ENCODE measurements around the gene MAB21L1. TPM values are rescaled to one million over a fixed set of nuclear protein-coding genes. Genes with fewer than 3 reads are reported as not detected.

The MAB21L1 gene
- not detected for polyA plus RNA-seq (2013, experiment 1 of 2)
- not detected for polyA plus RNA-seq (2013, experiment 2 of 2)

DNA sequence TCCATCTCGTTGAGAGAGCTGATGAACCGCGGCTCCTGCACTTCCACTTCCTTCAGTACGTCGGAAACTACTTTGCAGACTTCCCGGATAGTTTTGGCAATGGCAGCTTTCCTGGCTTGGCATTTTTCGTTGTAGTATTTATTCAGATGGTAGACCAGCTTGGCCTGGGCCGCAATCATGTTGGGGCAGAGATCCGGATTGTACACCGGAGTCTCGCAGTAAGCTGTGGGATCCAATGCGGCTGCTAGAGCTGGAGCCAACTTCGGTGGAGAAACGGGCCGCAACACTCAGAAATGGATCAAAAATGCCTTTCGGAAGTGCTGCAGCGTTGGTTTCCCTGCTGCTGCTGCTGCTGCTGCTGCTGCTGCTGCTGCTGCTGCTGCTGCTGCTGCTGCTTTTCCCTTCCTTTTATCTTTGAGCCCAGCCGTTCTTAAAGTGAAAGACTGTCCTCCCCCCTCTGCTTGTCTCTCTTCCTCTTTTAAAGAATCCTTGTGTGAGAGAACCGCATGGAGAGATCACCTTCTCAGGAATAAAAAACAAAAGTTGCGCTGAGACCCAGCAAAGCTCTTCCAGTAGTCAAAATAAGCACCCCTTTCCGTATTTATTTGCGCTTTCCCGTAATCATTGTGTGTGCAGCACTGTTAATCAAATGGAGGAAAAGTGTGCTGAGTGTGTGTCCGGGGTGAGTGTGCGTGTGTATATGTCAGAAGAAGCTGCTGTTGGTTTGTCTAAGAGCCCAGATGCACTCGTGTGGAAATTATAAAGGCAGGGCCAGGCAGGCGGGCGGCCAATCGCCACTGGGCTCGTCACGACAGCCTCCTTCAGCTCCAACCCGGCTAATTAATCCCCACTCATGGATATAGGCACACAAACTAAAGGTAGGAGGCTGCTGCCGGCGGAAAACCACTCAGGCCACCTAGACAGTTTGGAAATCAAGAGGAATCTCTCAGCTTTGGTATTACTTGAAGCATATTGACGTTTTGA lies at the start of gene MAB21L1:
Gene MAB21L1, minus strand, starts transcription at position 730 of the 984 bp plus-strand sequence. Its CDS starts 551 bp downstream, at position 179.
- Histone ChIP-seq H3K27me3 (ENCODE audit: control insufficient read depth in 3 of 3, insufficient read depth in 3 of 3, low read depth in 1 of 3, low read length in 3 of 3) (peaks cover 16 to 55% (median 53%) of the 10 kb centered on the region in 3 experiments), H3K4me3 (ENCODE audit: low read length in 2 of 2) (peak within 1 kb of the TSS; percentile 33 to 63), H2BK15ac (ENCODE audit: low read length) (no peak within 1 kb of the TSS), H2BK5ac (ENCODE audit: low read length) (no peak within 1 kb of the TSS), H3K4me1 (ENCODE audit: control insufficient read depth in 2 of 2, insufficient read depth in 1 of 2, low read depth in 1 of 2, low read length in 2 of 2) (peaks cover 13 to 28% of the 10 kb centered on the region in 2 donors), H3K27ac (replicated peaks; ENCODE audit: low read length) (no peak within 1 kb of the TSS), H2AK5ac (ENCODE audit: low read depth, low read length) (peak within 1 kb of the TSS; percentile 45), H3K4ac (ENCODE audit: low read length) (no peak within 1 kb of the TSS), H3K14ac (ENCODE audit: low read length) (peak within 1 kb of the TSS; percentile 1), H3K9ac (ENCODE audit: low read depth, low read length, poor library complexity) (peak within 1 kb of the TSS; percentile 39), H3K9me3 (replicated peaks in 1 of 2; ENCODE audit: control insufficient read depth in 2 of 2, insufficient read depth in 1 of 2, low read depth in 1 of 2, low read length in 2 of 2) (no peaks in the 10 kb centered on the region), H3K23ac (ENCODE audit: low read depth, low read length, poor library complexity) (peak within 1 kb of the TSS; percentile 81), H2AFZ (ENCODE audit: low read length) (peak within 1 kb of the TSS; percentile 91), H2BK120ac (ENCODE audit: low read depth, low read length) (no peak within 1 kb of the TSS), H3K18ac (ENCODE audit: low read length) (peak within 1 kb of the TSS; percentile 75), H3K79me1 (ENCODE audit: low read depth, low read length) (no peaks in the 10 kb centered on the region), H4K91ac (ENCODE audit: low read depth, low read length, poor library complexity) (no peak within 1 kb of the TSS), H4K8ac (ENCODE audit: low read depth, low read length) (no peak within 1 kb of the TSS), H2BK12ac (ENCODE audit: low read length) (no peak within 1 kb of the TSS), H3K4me2 (ENCODE audit: insufficient read depth, low read length, poor library complexity, severe bottlenecking) (peak within 1 kb of the TSS; percentile 66), H3K36me3 (replicated peaks in 1 of 2; ENCODE audit: control insufficient read depth in 2 of 2, insufficient read depth in 2 of 2, low read length in 2 of 2) (no peaks in the 10 kb centered on the region)
- peak; percentile 59 for DNase-seq (ENCODE audit: low spot score)
- no CpG with 5 or more reads among the region's 35 CpGs for WGBS, 2 donors (ENCODE audit: extremely low coverage in 2 of 2, insufficient read length in 2 of 2, insufficient replicate concordance in 1 of 2)

DNA sequence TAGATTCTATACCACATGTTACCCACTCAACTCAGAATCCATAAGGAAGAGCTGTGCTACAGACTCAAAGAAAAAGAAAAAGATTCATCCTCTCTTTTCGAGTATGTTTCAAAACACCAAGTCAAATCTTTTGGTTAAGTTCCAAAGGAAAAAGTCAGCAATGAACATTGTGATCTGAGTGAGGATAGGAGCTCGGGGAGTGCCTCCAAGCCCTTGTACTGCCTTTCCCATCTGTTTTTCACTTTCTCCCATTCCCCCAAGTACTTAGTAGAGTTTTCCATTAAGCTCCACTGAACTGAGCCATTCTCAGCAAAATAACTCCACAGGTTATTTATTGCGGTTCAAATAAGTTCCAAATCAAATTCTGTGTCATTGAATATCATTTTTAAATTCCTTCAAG lies 47.7 kb upstream of the MAB21L1 start:
- Histone ChIP-seq H2BK15ac (ENCODE audit: low read length) (no peak overlapping the region), H3K27ac (replicated peaks; ENCODE audit: low read length) (no peak overlapping the region), H4K8ac (ENCODE audit: low read depth, low read length) (no peak overlapping the region), H3K9ac (ENCODE audit: low read depth, low read length, poor library complexity) (no peak overlapping the region), H3K4ac (ENCODE audit: low read length) (no peak overlapping the region), H3K14ac (ENCODE audit: low read length) (no peak overlapping the region), H3K4me3 (ENCODE audit: low read length in 2 of 2) (no peak overlapping the region), H3K79me1 (ENCODE audit: low read depth, low read length) (no peaks in the 10 kb centered on the region), H2AK5ac (ENCODE audit: low read depth, low read length) (no peak overlapping the region), H2BK12ac (ENCODE audit: low read length) (no peak overlapping the region), H3K18ac (ENCODE audit: low read length) (no peak overlapping the region), H3K36me3 (replicated peaks in 1 of 2; ENCODE audit: control insufficient read depth in 2 of 2, insufficient read depth in 2 of 2, low read length in 2 of 2) (no peaks in the 10 kb centered on the region), H4K91ac (ENCODE audit: low read depth, low read length, poor library complexity) (no peak overlapping the region), H2BK120ac (ENCODE audit: low read depth, low read length) (no peak overlapping the region), H3K23ac (ENCODE audit: low read depth, low read length, poor library complexity) (no peak overlapping the region), H3K9me3 (replicated peaks in 1 of 2; ENCODE audit: control insufficient read depth in 2 of 2, insufficient read depth in 1 of 2, low read depth in 1 of 2, low read length in 2 of 2) (peaks cover 0 to 2% of the 10 kb centered on the region in 2 donors), H3K27me3 (ENCODE audit: control insufficient read depth in 3 of 3, insufficient read depth in 3 of 3, low read depth in 1 of 3, low read length in 3 of 3) (no peaks in the 10 kb centered on the region), H3K4me2 (ENCODE audit: insufficient read depth, low read length, poor library complexity, severe bottlenecking) (no peak overlapping the region), H2BK5ac (ENCODE audit: low read length) (no peak overlapping the region), H3K4me1 (ENCODE audit: control insufficient read depth in 2 of 2, insufficient read depth in 1 of 2, low read depth in 1 of 2, low read length in 2 of 2) (no peaks in the 10 kb centered on the region), H2AFZ (ENCODE audit: low read length) (no peak overlapping the region)
- no peak for DNase-seq (ENCODE audit: low spot score)
- no CpG with 5 or more reads among the region's 3 CpGs for WGBS, 2 donors (ENCODE audit: extremely low coverage in 2 of 2, insufficient read length in 2 of 2, insufficient replicate concordance in 1 of 2)

DNA sequence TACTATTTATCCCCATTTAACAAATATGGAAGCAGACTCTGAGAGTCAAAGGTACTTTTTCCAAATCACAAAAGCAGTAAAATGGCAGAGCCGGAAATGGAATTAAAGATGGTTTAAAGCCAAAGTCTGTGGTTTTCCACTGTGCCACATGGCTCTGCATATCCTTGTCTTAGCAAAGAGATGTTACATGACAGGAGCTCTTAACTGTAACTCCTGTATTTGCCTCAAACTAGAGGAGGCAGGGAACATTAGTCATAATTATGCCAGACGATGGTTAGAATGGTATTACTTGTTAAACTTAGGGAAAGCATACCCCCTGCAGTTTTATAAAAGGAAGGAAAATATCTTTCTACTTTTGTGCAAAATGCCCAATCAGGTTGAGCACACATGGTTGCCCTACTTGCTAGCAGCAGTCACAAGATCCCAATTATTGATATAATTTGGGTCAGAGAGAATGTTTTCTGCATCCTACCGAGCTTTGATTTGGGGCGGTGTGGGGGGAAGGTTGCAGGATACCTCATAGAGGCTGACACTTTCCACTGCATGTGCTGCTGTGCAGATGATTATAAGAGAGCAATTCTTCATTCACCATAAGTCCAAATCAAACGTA lies 42.0 kb upstream of the MAB21L1 start:
- WGBS, 2 donors (ENCODE audit: extremely low coverage in 2 of 2, insufficient read length in 2 of 2, insufficient replicate concordance in 1 of 2) = no CpG with 5 or more reads among the region's 5 CpGs
- H2BK120ac ChIP-seq (ENCODE audit: low read depth, low read length) = no peak overlapping the region

More for the DNA sequence above, 42.0 kb upstream of the MAB21L1 start:
- no peak overlapping the region for H3K18ac ChIP-seq (ENCODE audit: low read length)
- no peak for DNase-seq (ENCODE audit: low spot score)
- H3K9ac ChIP-seq (ENCODE audit: low read depth, low read length, poor library complexity) = no peak overlapping the region
- H3K4me2 ChIP-seq (ENCODE audit: insufficient read depth, low read length, poor library complexity, severe bottlenecking) = no peak overlapping the region
- no peak overlapping the region for H4K91ac ChIP-seq (ENCODE audit: low read depth, low read length, poor library complexity)
- H3K27ac ChIP-seq (replicated peaks; ENCODE audit: low read length) = no peak overlapping the region
- H3K79me1 ChIP-seq (ENCODE audit: low read depth, low read length) = no peaks in the 10 kb centered on the region
- no peaks in the 10 kb centered on the region for H3K27me3 ChIP-seq (ENCODE audit: control insufficient read depth in 3 of 3, insufficient read depth in 3 of 3, low read depth in 1 of 3, low read length in 3 of 3)
- H2BK15ac ChIP-seq (ENCODE audit: low read length) = no peak overlapping the region
- no peak overlapping the region for H2BK12ac ChIP-seq (ENCODE audit: low read length)
- H3K36me3 ChIP-seq (replicated peaks in 1 of 2; ENCODE audit: control insufficient read depth in 2 of 2, insufficient read depth in 2 of 2, low read length in 2 of 2) = no peaks in the 10 kb centered on the region
- H2AFZ ChIP-seq (ENCODE audit: low read length) = no peak overlapping the region
- peaks cover 0 to 4% of the 10 kb centered on the region in 2 donors for H3K4me1 ChIP-seq (ENCODE audit: control insufficient read depth in 2 of 2, insufficient read depth in 1 of 2, low read depth in 1 of 2, low read length in 2 of 2)
- H2AK5ac ChIP-seq (ENCODE audit: low read depth, low read length) = no peak overlapping the region
- no peak overlapping the region for H3K4me3 ChIP-seq (ENCODE audit: low read length in 2 of 2)
- peaks cover 2 to 3% of the 10 kb centered on the region in 2 donors for H3K9me3 ChIP-seq (replicated peaks in 1 of 2; ENCODE audit: control insufficient read depth in 2 of 2, insufficient read depth in 1 of 2, low read depth in 1 of 2, low read length in 2 of 2)
- H3K14ac ChIP-seq (ENCODE audit: low read length) = no peak overlapping the region
- H2BK5ac ChIP-seq (ENCODE audit: low read length) = no peak overlapping the region
- H3K23ac ChIP-seq (ENCODE audit: low read depth, low read length, poor library complexity) = no peak overlapping the region
- H3K4ac ChIP-seq (ENCODE audit: low read length) = no peak overlapping the region
- H4K8ac ChIP-seq (ENCODE audit: low read depth, low read length) = no peak overlapping the region
